Thyroid gland (tissue), 4 donors: ENCODE measurements around the gene LSP1.

ENCODE experiments used
- POLR2A ChIP-seq, 2 donors: fragments of 450-650 bp; IDR thresholded peaks; one replicate each; pipeline ENCODE4 v1.6.1; 2017; ENCODE audit warnings: antibody characterized with exemption in 2 of 2, mild to moderate bottlenecking in 2 of 2, moderate library complexity in 1 of 2
- TF ChIP-seq, protein P1 (sequence below), 6 experiments: fragments of 200-600 bp in 3 of 6; fragments of 450-650 bp in 3 of 6; sonication (generic) in 3 of 6; IDR thresholded peaks; one replicate each; pipeline ENCODE4 v1.5.1; 2016 to 2019; ENCODE audit warnings: antibody characterized with exemption in 6 of 6, mild to moderate bottlenecking in 2 of 6, inconsistent platforms in 1 of 6, moderate library complexity in 1 of 6

DNA sequence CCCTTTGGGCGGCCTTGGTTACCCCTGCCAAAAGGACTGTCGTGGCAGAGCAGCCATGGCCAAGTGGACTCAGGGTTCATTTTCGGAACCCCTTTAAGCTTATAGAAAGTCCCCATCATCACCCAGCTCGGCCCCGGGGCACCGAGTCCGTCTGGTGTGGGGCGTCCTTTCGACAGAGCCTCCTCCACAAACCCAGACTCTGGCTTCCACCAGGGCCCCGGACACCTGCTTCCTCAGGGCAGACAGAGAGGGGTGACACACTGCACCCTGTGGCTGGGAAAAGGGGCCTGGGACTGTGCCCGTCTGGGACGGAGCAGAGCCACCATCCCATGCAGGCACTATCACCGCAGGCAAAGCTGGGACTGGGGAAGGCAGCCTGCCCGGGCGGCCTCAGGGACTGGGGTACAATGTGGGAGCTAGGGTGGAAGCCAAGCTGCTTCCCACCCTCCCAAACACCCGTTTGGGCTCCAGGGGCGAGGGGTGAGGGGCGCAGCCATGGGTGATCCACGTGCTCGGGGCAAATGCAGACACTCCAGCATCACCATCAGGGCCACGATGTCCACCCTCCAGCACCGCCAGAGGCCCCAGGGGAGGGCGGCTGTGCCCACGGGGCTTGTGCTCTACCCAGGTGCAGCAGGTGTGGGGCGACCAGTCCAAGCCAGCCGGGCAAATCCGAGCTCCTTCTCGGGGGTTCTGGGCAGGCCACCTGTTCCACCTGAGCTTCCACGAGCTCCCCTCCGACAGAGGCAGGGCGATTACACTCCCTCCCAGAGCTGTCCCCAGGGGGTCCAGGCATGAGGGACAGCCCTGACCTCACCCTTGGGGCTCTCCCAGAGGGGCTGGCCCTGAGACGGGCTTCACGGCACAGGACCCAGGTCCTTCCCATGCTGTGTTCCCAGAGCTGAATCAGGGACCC lies 82.5 kb downstream of the LSP1 start:
- TF ChIP-seq, protein P1, sequence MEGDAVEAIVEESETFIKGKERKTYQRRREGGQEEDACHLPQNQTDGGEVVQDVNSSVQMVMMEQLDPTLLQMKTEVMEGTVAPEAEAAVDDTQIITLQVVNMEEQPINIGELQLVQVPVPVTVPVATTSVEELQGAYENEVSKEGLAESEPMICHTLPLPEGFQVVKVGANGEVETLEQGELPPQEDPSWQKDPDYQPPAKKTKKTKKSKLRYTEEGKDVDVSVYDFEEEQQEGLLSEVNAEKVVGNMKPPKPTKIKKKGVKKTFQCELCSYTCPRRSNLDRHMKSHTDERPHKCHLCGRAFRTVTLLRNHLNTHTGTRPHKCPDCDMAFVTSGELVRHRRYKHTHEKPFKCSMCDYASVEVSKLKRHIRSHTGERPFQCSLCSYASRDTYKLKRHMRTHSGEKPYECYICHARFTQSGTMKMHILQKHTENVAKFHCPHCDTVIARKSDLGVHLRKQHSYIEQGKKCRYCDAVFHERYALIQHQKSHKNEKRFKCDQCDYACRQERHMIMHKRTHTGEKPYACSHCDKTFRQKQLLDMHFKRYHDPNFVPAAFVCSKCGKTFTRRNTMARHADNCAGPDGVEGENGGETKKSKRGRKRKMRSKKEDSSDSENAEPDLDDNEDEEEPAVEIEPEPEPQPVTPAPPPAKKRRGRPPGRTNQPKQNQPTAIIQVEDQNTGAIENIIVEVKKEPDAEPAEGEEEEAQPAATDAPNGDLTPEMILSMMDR (IDR thresholded peaks at IDR 0.05) = no peak
- no peak for TF ChIP-seq POLR2A (IDR thresholded peaks at IDR 0.05)
